ENCODE results near the gene NECTIN2.
"Not testable (repeated sequence)": the region's sequence is repeated elsewhere in the genome, so short reads cannot be mapped to it uniquely, and the experiment has no call there.

The NECTIN2 gene

DNA sequence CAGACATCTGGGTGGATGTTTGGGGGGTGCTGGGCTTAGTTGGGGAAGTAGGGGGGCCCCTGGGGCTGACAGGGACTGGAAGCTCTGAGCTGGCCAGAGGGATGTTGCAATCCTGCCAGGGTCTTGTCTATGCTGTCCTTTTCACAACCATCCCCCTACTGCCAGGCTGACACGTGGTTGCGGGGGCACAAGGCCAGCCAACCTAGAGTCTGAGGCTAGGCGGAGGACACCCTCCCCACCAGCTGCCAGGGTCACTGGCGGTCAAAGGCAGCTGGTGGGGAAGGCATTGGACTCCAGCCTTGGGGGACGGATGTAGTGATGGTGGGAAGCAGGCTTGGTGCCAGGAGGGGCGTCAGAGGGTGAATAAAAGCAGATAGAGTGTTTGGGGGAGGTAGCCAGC, 66.8 kb downstream of the NECTIN2 start:
- Histone ChIP-seq H3K36me3 (ENCODE audit: low read length) (no peaks in the 10 kb centered on the region), H3K27ac (ENCODE audit: low read depth, low read length) (no peak overlapping the region), H3K9me2 (replicated peaks; ENCODE audit: insufficient read depth, low read length) (no peaks in the 10 kb centered on the region), H3K4me3 (ENCODE audit: insufficient read depth, low read length, poor library complexity, severe bottlenecking) (no peak overlapping the region), H3F3A (ENCODE audit: insufficient read depth) (no peaks in the 10 kb centered on the region), H3K27me3 (ENCODE audit: low read length) (no peaks in the 10 kb centered on the region), H3K9me3 (ENCODE audit: insufficient read depth, low read length) (no peaks in the 10 kb centered on the region), H3K9ac (ENCODE audit: low read length) (no peak overlapping the region), H4K20me1 (ENCODE audit: low read depth, low read length) (no peaks in the 10 kb centered on the region), H3K4me2 (ENCODE audit: low read depth, low read length, poor library complexity, severe bottlenecking) (no peak overlapping the region), H3K79me2 (ENCODE audit: insufficient read depth, low read length) (no peaks in the 10 kb centered on the region), H2AFZ (ENCODE audit: low read depth, low read length, severe bottlenecking) (no peak overlapping the region)
- no peak for TF ChIP-seq EZH2phosphoT487 (conservative IDR thresholded peaks at IDR 0.05; ENCODE audit: low read length)
- TF ChIP-seq, protein P1, sequence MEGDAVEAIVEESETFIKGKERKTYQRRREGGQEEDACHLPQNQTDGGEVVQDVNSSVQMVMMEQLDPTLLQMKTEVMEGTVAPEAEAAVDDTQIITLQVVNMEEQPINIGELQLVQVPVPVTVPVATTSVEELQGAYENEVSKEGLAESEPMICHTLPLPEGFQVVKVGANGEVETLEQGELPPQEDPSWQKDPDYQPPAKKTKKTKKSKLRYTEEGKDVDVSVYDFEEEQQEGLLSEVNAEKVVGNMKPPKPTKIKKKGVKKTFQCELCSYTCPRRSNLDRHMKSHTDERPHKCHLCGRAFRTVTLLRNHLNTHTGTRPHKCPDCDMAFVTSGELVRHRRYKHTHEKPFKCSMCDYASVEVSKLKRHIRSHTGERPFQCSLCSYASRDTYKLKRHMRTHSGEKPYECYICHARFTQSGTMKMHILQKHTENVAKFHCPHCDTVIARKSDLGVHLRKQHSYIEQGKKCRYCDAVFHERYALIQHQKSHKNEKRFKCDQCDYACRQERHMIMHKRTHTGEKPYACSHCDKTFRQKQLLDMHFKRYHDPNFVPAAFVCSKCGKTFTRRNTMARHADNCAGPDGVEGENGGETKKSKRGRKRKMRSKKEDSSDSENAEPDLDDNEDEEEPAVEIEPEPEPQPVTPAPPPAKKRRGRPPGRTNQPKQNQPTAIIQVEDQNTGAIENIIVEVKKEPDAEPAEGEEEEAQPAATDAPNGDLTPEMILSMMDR (IDR thresholded peaks at IDR 0.05; ENCODE audit: insufficient read depth, low read length, poor library complexity, severe bottlenecking): no peak

DNA sequence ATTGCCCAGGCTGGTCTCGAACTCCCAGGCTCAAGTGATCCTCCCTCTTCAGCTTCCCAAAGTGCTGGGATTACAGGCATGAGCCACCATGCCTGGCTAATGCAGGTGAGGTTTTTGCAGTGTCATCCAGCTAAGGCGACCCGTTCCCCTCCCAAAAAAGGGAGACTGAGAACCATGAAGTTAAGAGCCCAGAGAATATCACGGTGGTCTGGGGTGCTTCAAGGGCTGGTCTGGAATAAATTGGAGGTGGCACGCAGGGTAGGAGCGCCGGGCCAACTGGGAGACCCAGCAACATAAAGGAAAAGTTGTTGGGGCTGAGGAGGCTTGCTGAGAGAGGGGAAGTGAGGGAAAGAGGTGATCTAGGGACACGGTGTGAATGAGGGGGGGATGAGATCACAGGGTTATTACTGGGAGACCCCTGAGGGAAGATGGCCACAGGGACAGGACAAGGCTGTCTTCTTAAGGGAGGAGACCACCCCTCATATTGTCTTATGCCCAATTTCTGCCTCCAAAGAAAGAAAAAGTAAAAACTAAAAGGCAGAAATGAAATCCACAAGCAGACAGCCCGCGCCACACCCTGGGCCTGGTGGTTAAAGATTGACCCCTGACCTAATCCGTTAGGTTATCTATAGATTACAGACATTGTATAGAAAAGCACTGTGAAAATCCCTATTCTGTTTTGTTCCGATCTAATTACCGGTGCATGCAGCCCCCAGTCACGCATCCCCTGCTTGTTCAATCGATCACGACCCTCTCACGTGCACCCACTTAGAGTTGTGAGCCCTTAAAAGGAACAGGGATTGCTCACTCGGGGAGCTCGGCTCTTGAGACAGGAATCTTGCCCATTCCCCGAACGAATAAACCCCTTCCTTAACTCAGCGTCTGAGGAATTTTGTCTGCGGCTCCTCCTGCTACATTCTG, 67.7 kb downstream of the NECTIN2 start:
- H4K20me1 ChIP-seq (ENCODE audit: low read depth, low read length); H3K9ac ChIP-seq (ENCODE audit: low read length); H3K27me3 ChIP-seq (ENCODE audit: low read length); H3K9me3 ChIP-seq (ENCODE audit: insufficient read depth, low read length); H3F3A ChIP-seq (ENCODE audit: insufficient read depth); H3K4me3 ChIP-seq (ENCODE audit: insufficient read depth, low read length, poor library complexity, severe bottlenecking); H3K79me2 ChIP-seq (ENCODE audit: insufficient read depth, low read length); H3K27ac ChIP-seq (ENCODE audit: low read depth, low read length); H3K9me2 ChIP-seq (replicated peaks; ENCODE audit: insufficient read depth, low read length); H3K36me3 ChIP-seq (ENCODE audit: low read length): not testable (repeated sequence)
- H2AFZ ChIP-seq (ENCODE audit: low read depth, low read length, severe bottlenecking): peak overlapping the region; percentile 98
- H3K4me2 ChIP-seq (ENCODE audit: low read depth, low read length, poor library complexity, severe bottlenecking): peak overlapping the region; percentile 61

DNA sequence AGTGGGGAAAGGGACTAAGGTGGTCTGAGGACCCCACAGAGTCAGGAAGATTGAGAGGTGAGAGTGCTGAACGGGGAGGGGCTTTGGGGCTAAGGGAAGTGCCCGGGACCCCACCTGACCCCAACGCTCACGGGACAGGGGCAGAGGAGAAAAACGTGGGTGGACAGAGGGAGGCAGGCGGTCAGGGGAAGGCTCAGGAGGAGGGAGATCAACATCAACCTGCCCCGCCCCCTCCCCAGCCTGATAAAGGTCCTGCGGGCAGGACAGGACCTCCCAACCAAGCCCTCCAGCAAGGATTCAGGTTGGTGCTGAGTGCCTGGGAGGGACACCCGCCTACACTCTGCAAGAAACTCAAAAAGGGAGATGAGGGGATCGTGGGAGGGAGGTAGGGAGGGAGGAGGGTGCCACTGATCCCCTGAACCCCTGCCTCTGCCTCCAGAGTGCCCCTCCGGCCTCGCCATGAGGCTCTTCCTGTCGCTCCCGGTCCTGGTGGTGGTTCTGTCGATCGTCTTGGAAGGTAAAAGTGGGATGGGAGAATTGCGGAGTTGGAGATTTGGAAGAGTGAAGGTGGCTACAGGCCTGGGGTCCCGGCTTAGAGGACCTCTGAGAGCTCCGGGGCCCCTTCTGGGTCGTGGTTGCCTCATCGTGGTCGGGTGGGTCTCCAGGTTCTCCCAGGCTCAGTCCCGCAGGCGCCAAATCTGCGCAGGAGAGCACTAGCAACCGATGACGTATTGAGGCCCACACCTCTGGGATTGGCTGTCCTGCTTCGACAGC, 68.5 kb downstream of the NECTIN2 start, which contains the start of gene APOC1:
TSS of gene APOC1 (plus strand) at position 176 of the 774 bp plus-strand sequence. CDS start at position 460, 284 bp downstream.
- peak within 1 kb of the TSS; percentile 59 for H3K9ac ChIP-seq (ENCODE audit: low read length)
- not testable (repeated sequence) for H3K9me2 ChIP-seq (replicated peaks; ENCODE audit: insufficient read depth, low read length); H4K20me1 ChIP-seq (ENCODE audit: low read depth, low read length); H3K79me2 ChIP-seq (ENCODE audit: insufficient read depth, low read length); H3K36me3 ChIP-seq (ENCODE audit: low read length); H3F3A ChIP-seq (ENCODE audit: insufficient read depth); H3K9me3 ChIP-seq (ENCODE audit: insufficient read depth, low read length); H3K27ac ChIP-seq (ENCODE audit: low read depth, low read length); H3K27me3 ChIP-seq (ENCODE audit: low read length)
- peak within 1 kb of the TSS; percentile 61 for H3K4me2 ChIP-seq (ENCODE audit: low read depth, low read length, poor library complexity, severe bottlenecking)
- peak within 1 kb of the TSS; percentile 45 for H3K4me3 ChIP-seq (ENCODE audit: insufficient read depth, low read length, poor library complexity, severe bottlenecking)
- H2AFZ ChIP-seq (ENCODE audit: low read depth, low read length, severe bottlenecking): peak within 1 kb of the TSS; percentile 98

DNA sequence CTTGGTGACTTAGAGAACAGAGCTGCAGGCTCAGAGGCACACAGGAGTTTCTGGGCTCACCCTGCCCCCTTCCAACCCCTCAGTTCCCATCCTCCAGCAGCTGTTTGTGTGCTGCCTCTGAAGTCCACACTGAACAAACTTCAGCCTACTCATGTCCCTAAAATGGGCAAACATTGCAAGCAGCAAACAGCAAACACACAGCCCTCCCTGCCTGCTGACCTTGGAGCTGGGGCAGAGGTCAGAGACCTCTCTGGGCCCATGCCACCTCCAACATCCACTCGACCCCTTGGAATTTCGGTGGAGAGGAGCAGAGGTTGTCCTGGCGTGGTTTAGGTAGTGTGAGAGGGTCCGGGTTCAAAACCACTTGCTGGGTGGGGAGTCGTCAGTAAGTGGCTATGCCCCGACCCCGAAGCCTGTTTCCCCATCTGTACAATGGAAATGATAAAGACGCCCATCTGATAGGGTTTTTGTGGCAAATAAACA, 78.2 kb downstream of the NECTIN2 start:
- Histone ChIP-seq H3K9me2 (replicated peaks; ENCODE audit: insufficient read depth, low read length) (no peaks in the 10 kb centered on the region), H4K20me1 (ENCODE audit: low read depth, low read length) (no peaks in the 10 kb centered on the region), H3F3A (ENCODE audit: insufficient read depth) (no peaks in the 10 kb centered on the region), H3K4me3 (ENCODE audit: insufficient read depth, low read length, poor library complexity, severe bottlenecking) (no peak overlapping the region), H3K9me3 (ENCODE audit: insufficient read depth, low read length) (no peaks in the 10 kb centered on the region), H2AFZ (ENCODE audit: low read depth, low read length, severe bottlenecking) (no peak overlapping the region), H3K27me3 (ENCODE audit: low read length) (no peaks in the 10 kb centered on the region), H3K9ac (ENCODE audit: low read length) (no peak overlapping the region), H3K36me3 (ENCODE audit: low read length) (no peaks in the 10 kb centered on the region), H3K4me2 (ENCODE audit: low read depth, low read length, poor library complexity, severe bottlenecking) (no peak overlapping the region), H3K27ac (ENCODE audit: low read depth, low read length) (no peak overlapping the region), H3K79me2 (ENCODE audit: insufficient read depth, low read length) (no peaks in the 10 kb centered on the region)
- TF ChIP-seq, protein P1 (IDR thresholded peaks at IDR 0.05; ENCODE audit: insufficient read depth, low read length, poor library complexity, severe bottlenecking): no peak
- TF ChIP-seq EZH2phosphoT487 (conservative IDR thresholded peaks at IDR 0.05; ENCODE audit: low read length): no peak

Measured in SU-DHL-6 (cell line).